KMS-11 (cell line): ENCODE data around the gene KCNQ1OT1.

Experiments used
- H2AFZ ChIP-seq: fragments of 200-600 bp; sonication (generic); 2 replicates; pipeline ENCODE4 v1.6.1; 2016; ENCODE audit warnings: antibody characterized with exemption, mixed run types, low read depth
- H3K27ac ChIP-seq: fragments of 200-600 bp; sonication (generic); 2 replicates; pipeline ENCODE4 v1.6.1; 2016; ENCODE audit warnings: mild to moderate bottlenecking, mixed run types
- H3K27me3 ChIP-seq: fragments of 200-600 bp; sonication (generic); 2 replicates; pipeline ENCODE4 v1.6.1; 2017; ENCODE audit warnings: mild to moderate bottlenecking, low read depth, mixed run types, moderate library complexity; ENCODE audit not compliant: insufficient read depth
- H3K36me3 ChIP-seq: fragments of 200-600 bp; sonication (generic); 2 replicates; pipeline ENCODE4 v1.6.1; 2017; ENCODE audit warnings: mild to moderate bottlenecking, mixed run types; ENCODE audit not compliant: insufficient read depth
- H3K4me1 ChIP-seq: fragments of 200-600 bp; sonication (generic); 2 replicates; pipeline ENCODE4 v1.6.1; 2016; ENCODE audit warnings: mild to moderate bottlenecking, low read depth, mixed run types; ENCODE audit not compliant: poor library complexity, severe bottlenecking
- H3K4me2 ChIP-seq: fragments of 200-600 bp; sonication (generic); 2 replicates; pipeline ENCODE4 v1.7.0; 2016; ENCODE audit warnings: mild to moderate bottlenecking, mixed run types
- H3K4me3 ChIP-seq: fragments of 200-600 bp; sonication (generic); IDR thresholded peaks from 2 replicates; pipeline ENCODE4 v1.6.1; 2017; ENCODE audit warnings: low read depth, low read length, mixed read lengths; ENCODE audit not compliant: insufficient read depth
- H3K79me2 ChIP-seq: fragments of 200-600 bp; sonication (generic); 2 replicates; pipeline ENCODE4 v1.6.1; 2016; ENCODE audit warnings: low read depth, mixed run types; ENCODE audit not compliant: insufficient read depth
- H3K9ac ChIP-seq: fragments of 200-600 bp; sonication (generic); 2 replicates; pipeline ENCODE4 v1.6.1; 2016; ENCODE audit warnings: mild to moderate bottlenecking, mixed run types
- H4K20me1 ChIP-seq: fragments of 200-600 bp; sonication (generic); 2 replicates; pipeline ENCODE4 v1.6.1; 2016; ENCODE audit warnings: mild to moderate bottlenecking, mixed run types; ENCODE audit not compliant: insufficient read depth
- TF ChIP-seq, protein P1 (sequence below): fragments of 200-600 bp; sonication (generic); conservative IDR thresholded peaks from 2 replicates; pipeline ENCODE4 v1.6.1; 2017; ENCODE audit warnings: low read depth, mild to moderate bottlenecking, antibody characterized with exemption, low read length, moderate library complexity, mixed read lengths

The KCNQ1OT1 gene

DNA sequence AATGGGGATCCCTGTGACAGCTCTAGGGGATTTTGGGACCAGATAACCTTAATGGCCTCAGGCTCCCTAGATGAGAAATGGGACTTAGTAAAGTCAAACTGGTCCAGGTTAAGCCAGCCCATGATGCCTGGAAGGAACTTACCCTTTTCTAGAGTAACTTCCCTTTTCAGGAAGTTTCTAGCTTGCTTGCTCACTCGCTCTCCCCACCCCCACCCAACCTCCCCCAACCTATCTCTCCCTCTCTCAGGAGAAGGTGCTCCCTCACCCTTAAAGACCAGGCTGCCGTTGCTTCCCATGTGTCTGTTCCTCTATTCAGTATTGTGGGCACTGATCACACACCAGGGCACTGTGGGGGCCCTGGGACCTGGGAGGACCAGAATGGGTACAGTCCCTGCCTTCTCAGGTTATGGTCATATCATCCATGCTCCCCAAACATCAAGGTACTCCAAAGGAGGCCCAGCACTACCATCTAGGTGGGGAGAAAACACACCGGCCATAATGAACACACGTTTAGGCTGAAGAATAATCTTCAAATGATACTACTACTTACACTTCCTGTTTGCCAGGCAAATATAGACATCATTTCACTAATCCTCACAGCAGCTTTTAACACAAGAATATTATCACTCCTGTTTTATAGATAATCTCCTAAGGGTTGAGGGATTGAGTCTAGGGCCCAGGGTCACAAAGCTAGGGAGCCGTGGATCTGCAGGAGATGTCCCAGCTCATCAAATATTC is 18.2 kb downstream of the KCNQ1OT1 start:
- Histone ChIP-seq H3K9ac (no peak overlapping the region), H4K20me1 (peaks cover 7% of the 10 kb centered on the region; the same call in 1 of the 2 replicates), H2AFZ (no peak overlapping the region), H3K79me2 (peaks cover 51% of the 10 kb centered on the region), H3K4me2 (no peak overlapping the region), H3K27me3 (no peaks in the 10 kb centered on the region), H3K4me3 (no peak overlapping the region), H3K27ac (no peak overlapping the region), H3K36me3 (no peaks in the 10 kb centered on the region), H3K4me1 (peaks cover 24% of the 10 kb centered on the region)
- TF ChIP-seq, protein P1, sequence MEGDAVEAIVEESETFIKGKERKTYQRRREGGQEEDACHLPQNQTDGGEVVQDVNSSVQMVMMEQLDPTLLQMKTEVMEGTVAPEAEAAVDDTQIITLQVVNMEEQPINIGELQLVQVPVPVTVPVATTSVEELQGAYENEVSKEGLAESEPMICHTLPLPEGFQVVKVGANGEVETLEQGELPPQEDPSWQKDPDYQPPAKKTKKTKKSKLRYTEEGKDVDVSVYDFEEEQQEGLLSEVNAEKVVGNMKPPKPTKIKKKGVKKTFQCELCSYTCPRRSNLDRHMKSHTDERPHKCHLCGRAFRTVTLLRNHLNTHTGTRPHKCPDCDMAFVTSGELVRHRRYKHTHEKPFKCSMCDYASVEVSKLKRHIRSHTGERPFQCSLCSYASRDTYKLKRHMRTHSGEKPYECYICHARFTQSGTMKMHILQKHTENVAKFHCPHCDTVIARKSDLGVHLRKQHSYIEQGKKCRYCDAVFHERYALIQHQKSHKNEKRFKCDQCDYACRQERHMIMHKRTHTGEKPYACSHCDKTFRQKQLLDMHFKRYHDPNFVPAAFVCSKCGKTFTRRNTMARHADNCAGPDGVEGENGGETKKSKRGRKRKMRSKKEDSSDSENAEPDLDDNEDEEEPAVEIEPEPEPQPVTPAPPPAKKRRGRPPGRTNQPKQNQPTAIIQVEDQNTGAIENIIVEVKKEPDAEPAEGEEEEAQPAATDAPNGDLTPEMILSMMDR = no peak

DNA sequence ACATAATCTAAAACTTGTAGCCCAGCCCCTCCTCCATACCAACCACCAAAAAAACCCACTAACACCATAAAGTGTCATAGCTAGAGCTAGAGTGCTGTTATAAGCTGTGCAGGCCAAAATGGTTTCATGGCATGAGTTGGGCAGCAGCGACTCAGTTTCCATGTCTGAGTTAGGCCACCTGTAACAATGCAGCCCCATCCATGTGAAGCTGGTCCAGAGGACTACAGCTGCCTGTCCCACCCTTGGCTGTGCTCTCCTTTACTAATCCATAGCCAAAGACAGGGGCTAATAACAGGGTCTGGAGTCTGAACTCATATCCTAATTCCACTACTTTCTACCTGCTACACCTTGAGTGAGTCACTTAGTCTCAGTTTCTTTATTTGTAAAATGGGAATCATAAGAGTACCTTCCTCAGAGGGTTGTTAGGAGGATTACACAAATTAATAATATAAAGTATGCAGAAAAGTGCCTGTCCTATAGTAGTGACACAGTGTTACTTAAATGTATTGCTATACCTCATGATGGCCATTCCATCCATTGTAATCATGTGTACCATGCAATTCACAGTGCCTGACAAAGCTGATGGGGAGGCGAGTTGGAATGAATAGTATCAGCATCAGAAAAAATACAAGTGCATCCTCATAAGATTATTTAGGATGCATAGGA is 20.6 kb downstream of the KCNQ1OT1 start:
- Histone ChIP-seq H3K4me3 (no peak overlapping the region), H2AFZ (no peak overlapping the region), H3K79me2 (peaks cover 27% of the 10 kb centered on the region; the same call in 1 of the 2 replicates), H3K27me3 (no peaks in the 10 kb centered on the region), H3K9ac (no peak overlapping the region), H3K27ac (no peak overlapping the region), H3K4me1 (peaks cover 24% of the 10 kb centered on the region), H3K36me3 (no peaks in the 10 kb centered on the region), H4K20me1 (peaks cover 7% of the 10 kb centered on the region; the same call in 1 of the 2 replicates), H3K4me2 (no peak overlapping the region)
- TF ChIP-seq, protein P1 = no peak

DNA sequence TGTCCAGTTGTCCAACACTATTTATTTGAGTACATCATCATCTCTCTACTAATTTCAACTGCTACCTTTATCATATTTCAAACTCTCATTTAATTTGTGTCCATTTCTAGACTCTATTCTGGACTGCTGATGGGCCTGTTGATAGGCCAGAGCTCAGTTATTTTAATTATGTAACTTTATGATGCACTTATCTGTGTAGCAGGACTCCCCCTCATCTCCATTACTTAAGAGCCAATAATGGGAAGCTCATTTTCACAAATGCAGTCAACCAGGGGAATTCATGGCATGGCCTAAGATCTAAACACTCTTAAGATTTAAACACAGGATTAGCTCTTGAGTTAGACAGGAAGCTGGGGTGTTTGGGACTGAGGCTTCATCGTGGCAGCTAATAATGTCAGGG is 21.4 kb downstream of the KCNQ1OT1 start:
- H3K4me3 ChIP-seq = no peak overlapping the region
- H3K36me3 ChIP-seq = no peaks in the 10 kb centered on the region
- peaks cover 27% of the 10 kb centered on the region; the same call in 1 of the 2 replicates for H3K79me2 ChIP-seq
- peaks cover 7% of the 10 kb centered on the region; the same call in 1 of the 2 replicates for H4K20me1 ChIP-seq
- H3K27ac ChIP-seq = no peak overlapping the region
- H2AFZ ChIP-seq = no peak overlapping the region
- H3K27me3 ChIP-seq = no peaks in the 10 kb centered on the region
- TF ChIP-seq, protein P1 = no peak
- peaks cover 24% of the 10 kb centered on the region for H3K4me1 ChIP-seq
- no peak overlapping the region for H3K4me2 ChIP-seq
- no peak overlapping the region for H3K9ac ChIP-seq

DNA sequence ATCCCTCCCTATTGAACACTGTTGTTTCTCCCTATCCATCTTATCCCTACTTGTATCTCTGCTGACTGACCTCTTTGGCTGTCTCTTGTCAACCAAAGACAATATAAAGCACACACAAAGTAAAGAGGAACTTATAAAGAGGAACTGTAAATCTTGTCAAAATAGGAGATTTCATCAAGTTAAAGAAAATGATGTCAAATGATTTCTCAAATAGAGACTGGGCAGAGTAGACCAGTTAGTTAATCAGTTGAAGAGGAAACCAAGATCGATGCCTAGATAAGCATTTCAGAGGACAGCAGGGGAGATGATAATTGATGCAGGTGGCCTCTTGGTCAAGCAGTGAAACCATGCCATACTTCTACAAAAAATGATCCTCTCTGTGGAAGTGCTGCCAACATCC is 22.7 kb downstream of the KCNQ1OT1 start:
- Histone ChIP-seq H3K79me2 (peaks cover 34% of the 10 kb centered on the region; the same call in 1 of the 2 replicates), H3K27me3 (no peaks in the 10 kb centered on the region), H3K27ac (no peak overlapping the region), H4K20me1 (peaks cover 7% of the 10 kb centered on the region; the same call in 1 of the 2 replicates), H3K4me3 (no peak overlapping the region), H3K4me1 (peaks cover 24% of the 10 kb centered on the region), H3K9ac (no peak overlapping the region), H3K4me2 (no peak overlapping the region), H2AFZ (no peak overlapping the region), H3K36me3 (no peaks in the 10 kb centered on the region)
- TF ChIP-seq, protein P1 = no peak
